ENCODE data around the gene SMTNL2.

Gene SMTNL2

GRCh38 chr17:4657678-4658077 is 73.3 kb downstream of the SMTNL2 start:
- Histone ChIP-seq H3F3A (ENCODE audit: insufficient read depth, low read length) (no peaks in the 10 kb centered on the region), H4K20me1 (ENCODE audit: insufficient read depth, low read length) (no peaks in the 10 kb centered on the region), H3K36me3 (ENCODE audit: insufficient read depth, low read length) (no peaks in the 10 kb centered on the region), H3K9me3 (ENCODE audit: low read length) (no peaks in the 10 kb centered on the region), H2AFZ (ENCODE audit: low read length) (no peak overlapping the region), H3K27me3 (ENCODE audit: insufficient read depth, low read length) (peaks cover 5% of the 10 kb centered on the region; the same call in 1 of the 2 replicates), H3K9me2 (ENCODE audit: low read depth, low read length) (no peaks in the 10 kb centered on the region), H3K4me2 (ENCODE audit: low read length) (no peak overlapping the region), H3K4me3 (ENCODE audit: low read depth, low read length, poor library complexity, severe bottlenecking) (no peak overlapping the region), H3K9ac (ENCODE audit: low read length) (no peak overlapping the region), H3K79me2 (ENCODE audit: insufficient read depth, low read length) (no peaks in the 10 kb centered on the region), H3K27ac (ENCODE audit: low read depth, low read length, poor library complexity, severe bottlenecking) (no peak overlapping the region), H3K4me1 (ENCODE audit: insufficient read depth, low read length, severe bottlenecking) (no peaks in the 10 kb centered on the region)
- no peak for TF ChIP-seq EZH2 (IDR thresholded peaks at IDR 0.05; ENCODE audit: borderline replicate concordance, low read length)
- no peak for TF ChIP-seq CTCF (IDR thresholded peaks at IDR 0.05; ENCODE audit: low read length)

Data from OCI-LY1 (cell line).